GM18502 (cell line): ENCODE measurements around the gene DNAJB6.

Experiments
- ATAC-seq: cut with Tn5 transposase; IDR thresholded peaks from one replicate; pipeline ENCODE4 v1.9.1; 2021; ENCODE audit warnings: mild to moderate bottlenecking; ENCODE audit not compliant: unreplicated experiment, poor library complexity

Gene DNAJB6

DNA sequence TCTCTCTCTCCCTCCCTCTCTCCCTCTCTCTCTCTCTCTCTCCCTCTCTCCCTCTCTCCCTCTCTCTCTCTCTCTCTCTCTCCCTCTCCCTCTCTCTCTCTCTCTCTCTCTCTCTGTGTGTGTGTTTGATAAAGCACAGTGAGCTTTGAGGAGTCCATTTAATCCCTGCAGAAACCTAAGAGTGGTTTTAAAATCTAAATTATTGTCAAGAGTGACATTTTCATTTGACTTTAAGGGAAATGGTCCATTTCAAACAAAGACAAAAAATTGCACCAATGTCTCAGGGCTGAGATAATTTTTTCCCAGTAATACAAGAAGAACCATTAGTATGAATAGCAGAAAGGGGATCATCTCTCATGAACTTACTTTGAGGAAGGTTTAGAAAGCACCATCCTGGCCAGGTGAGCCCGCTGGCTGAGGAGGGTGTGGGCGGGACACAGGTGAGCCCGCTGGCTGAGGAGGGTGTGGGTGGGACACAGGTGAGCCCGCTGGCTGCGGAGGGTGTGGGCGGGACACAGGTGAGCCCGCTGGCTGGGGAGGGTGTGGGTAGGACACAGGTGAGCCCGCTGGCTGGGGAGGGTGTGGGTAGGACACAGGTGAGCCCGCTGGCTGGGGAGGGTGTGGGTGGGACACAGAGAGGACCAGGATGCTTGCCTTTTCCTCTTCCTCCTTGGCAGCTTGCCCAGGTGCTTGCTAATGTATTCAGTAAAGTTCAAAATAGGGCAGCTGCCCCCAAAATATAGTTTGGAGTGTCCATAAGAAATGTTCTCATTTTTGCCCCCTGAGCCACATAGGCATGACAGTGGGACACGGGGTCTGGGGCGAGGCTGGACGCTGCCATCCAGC, 125.0 kb downstream of the DNAJB6 start:
- no peak for ATAC-seq

DNA sequence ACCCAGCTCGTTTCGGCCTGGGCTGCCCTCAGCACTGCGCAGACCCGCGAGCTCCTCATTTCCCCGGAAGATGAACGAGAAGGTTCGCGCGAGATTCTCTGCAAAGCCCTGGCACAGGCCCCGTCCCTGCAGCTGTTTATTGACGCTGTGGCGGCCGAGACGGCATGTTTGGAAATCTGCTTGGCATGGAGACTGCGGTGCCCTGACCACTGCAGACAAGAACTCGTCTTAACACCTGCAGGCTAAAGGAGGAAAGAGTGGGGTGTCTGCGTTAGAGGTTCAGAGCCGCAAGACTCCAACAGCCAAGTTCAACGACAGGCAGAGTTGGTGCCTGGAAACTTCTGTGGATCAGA, 125.6 kb downstream of the DNAJB6 start:
- ATAC-seq, result no peak

DNA sequence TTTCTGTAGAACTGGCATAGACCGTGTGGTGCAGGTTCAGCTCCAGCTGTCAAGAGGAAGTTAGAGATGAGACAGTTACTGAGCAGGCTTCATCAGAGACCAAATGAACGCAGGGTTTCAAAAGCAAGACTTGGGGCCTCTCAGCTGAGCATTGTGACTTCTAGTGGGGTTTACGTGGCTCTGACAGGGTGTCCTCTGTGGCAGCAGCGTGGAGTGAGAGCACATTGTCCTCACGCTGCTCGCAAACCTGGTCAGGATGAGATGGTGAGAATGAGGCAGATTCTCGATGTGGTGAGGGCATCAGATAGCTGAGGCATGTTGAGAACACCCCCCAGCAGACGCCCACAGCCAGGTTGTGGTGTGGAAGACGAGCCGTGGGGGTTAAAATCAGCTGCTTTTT, 126.0 kb downstream of the DNAJB6 start:
- no peak for ATAC-seq

DNA sequence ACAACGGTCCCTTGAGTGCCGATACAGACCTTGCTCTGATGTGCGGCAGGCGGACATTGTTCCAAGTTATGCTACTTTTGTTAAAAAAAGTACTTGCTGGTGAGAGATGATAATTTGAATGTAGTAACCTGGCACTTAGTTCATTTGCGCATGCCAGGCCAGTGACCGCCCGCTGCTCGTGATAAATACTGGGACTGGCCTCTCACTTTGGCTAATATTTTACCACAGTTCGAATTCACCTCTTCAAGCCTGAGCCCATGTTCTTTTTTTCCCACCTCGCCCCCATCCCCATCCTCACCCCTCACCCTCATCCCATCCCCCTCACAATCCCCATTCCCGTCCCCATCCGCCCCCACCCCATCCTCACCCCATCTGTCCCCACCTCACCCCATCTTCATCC, 126.4 kb downstream of the DNAJB6 start:
- ATAC-seq, result no peak

DNA sequence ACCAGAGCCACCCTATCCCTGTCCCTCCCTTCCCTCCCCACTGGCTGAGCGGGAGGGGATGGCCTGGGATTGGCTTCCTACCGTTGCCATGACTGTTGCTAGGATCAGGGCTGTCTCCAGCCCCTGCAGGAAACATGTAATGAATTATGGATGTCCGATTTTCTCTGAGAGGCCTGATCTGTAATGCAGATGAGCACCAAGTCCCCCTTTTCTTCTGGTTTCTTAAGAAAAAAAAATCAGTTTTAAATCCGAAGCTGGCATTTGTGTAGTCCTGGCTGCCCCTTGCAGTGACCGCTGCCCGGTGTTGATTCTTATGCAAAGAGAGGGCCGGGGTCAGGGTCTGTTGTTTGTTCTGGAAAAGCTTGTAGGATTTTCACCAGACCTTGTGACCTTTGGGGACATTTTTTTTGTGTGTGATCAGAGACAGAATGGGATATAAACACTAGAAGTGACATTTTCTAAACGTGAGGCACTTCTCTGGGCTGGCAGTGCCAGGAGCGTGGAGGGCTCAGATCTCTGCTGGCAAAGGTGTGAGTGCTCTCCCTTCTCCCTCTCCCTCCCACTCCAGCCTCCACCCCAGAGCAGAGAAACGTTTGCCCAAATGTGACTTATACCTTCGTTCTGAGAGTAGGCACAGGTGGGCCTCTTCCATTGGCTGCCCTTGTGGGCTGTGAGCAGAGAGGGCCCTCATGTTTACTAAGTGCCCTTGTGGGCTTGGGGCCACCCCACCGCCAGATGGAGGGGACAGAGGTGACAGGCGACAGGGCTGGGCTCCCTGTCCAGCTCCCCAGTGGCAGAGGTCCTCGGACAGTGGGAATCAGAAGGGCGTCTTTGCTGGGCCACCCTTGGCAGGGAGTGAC, 127.5 kb downstream of the DNAJB6 start:
- ATAC-seq, result no peak

DNA sequence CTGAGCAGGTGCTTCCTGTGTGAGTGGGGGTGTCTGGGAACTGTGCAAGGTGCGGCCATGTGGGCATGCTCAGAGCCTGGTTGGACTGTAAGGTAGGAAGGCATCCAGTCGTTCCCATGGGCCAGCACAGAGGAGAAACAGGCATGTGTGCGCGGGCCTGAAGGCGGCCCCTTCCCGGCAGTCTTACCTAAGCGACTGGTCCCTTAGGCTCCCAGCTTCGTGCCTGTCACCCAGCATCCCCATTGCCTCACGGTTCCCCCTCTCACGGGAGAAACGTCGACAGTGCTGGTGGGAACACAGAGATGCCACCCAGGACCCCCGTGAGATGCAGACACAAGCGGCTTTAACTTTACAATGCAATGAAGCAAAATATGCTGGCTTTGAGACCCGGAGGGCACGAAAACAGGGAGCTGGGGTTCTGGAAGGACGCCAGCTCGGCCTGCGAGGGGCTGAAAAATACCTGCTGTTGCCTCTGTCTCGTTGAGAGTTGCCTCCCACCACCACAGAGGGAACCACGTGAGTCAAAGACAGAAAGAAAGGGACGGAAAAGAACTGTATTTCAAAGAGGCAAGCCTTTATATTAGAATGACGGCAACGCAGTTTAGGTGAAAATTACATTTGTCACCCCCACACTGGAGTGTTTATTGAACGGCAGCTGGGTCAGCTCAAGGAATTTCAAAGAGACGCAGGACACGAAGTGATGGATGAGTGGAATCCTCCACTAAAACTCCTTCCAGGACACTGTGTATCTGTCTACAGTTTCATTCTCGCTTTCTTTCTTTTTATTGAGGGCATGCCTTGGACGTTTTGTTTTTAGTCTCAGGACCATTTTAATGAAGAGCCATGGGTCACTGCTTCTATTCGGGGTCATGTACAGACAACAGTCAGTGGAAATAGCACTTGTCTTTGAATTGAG, 128.4 kb downstream of the DNAJB6 start:
- ATAC-seq, result no peak

DNA sequence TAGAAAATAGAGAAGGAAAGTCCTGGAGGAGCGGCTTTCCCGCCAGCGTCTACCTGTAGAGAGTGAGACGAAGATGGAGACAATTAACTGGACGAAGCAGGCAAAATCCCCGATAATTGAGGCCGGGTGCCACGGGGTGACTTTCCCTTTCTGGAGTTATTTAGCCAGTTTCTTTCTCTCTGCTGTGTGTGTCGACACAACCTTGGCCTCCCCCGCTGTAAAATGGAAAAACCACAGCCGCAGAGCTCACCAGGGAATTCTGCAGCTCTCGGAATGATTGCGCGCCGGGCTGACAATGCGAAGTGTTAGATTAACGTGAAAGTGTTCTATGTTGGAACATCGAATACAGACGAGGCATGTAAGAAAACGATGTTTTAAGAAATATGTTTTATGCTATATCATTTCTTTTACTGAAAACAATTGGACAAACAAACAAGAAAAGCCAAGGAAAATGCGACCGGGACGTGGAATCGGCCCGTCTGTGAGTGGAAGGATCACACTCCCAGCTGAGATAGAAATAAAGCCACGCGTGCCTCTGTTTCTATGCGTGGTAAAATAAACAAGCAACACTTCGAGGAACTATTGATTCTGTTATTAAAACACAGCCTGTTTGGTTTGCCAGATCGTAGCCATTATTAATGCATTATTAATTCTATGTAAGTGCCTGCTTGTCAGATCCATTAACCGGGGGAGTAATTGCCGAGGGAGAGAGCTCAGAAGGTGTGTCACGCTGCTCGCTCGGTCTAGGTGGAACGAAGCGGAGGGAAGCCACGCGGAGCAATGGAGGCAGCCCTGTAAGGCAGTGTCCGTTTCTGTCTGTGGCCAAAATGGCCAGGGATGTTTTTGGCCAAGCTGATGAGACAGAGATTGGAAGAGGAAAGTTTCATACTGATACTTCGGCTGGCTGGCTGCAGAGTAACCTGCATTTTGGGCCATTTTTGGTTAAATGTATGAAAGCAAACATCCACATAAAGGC, 129.4 kb downstream of the DNAJB6 start:
- ATAC-seq, result no peak

DNA sequence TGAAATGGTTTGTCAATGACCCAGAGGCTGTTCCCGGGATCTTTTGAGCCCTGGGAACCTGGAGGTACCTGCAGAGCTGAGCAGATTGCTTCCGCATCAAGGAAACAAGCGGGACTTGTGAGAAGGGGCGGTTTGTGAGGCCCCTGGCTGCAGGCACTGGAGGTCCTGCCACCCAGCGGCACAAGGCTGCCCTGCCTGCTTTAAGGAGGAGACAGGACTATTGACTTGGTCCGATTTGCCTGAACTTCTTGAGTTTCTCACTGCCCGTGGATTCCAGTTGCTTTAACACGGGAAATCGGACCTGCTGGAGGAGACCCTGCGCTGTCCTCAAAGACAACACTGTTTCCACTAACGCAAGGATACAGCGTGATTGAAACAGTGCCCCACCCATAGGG, 130.1 kb downstream of the DNAJB6 start:
- ATAC-seq, result no peak
